GM06990 (cell line): ENCODE results near the gene OCA2.

Source experiments
- DNase-seq: peaks from one replicate; pipeline ENCODE4 v3.0.0-alpha.2; 2011; ENCODE audit not compliant: insufficient read length; ENCODE audit errors: extremely low read depth
- H3K27me3 ChIP-seq: replicated peaks from 2 replicates; pipeline ENCODE4 v1.6.0; 2011; ENCODE audit warnings: low read length; ENCODE audit not compliant: control insufficient read depth, insufficient read depth
- H3K36me3 ChIP-seq: 2 replicates; pipeline ENCODE4 v1.5.1; 2011; ENCODE audit warnings: low read length; ENCODE audit not compliant: control insufficient read depth, insufficient read depth
- H3K4me3 ChIP-seq: replicated peaks from 2 replicates; pipeline ENCODE4 v1.5.1; 2011; ENCODE audit warnings: low read depth, mild to moderate bottlenecking, control low read depth, low read length
- CTCF ChIP-seq: IDR thresholded peaks from 2 replicates; pipeline ENCODE4 v1.5.1; 2011; ENCODE audit warnings: low read length, control low read depth, mild to moderate bottlenecking, inconsistent platforms; ENCODE audit not compliant: insufficient read depth, poor library complexity, severe bottlenecking

Gene OCA2

GRCh38 chr15:27993996-27994780 is 104.9 kb downstream of the OCA2 start:
- DNase-seq: no peak
- TF ChIP-seq CTCF: no peak

GRCh38 chr15:27993544-27993943 is 105.6 kb downstream of the OCA2 start:
- no peak for DNase-seq
- TF ChIP-seq CTCF: no peak
- Histone ChIP-seq H3K27me3 (no peaks in the 10 kb centered on the region), H3K4me3 (no peak overlapping the region), H3K36me3 (no peaks in the 10 kb centered on the region)

More at GRCh38 chr15:27993996-27994780, 104.9 kb downstream of the OCA2 start:
- Histone ChIP-seq H3K4me3 (no peak overlapping the region), H3K36me3 (no peaks in the 10 kb centered on the region), H3K27me3 (no peaks in the 10 kb centered on the region)

GRCh38 chr15:27990521-27991515 is 108.3 kb downstream of the OCA2 start:
- H3K27me3 ChIP-seq: no peaks in the 10 kb centered on the region
- no peaks in the 10 kb centered on the region for H3K36me3 ChIP-seq
- DNase-seq: no peak
- no peak for TF ChIP-seq CTCF
- no peak overlapping the region for H3K4me3 ChIP-seq

GRCh38 chr15:27989838-27990237 is 109.3 kb downstream of the OCA2 start:
- H3K27me3 ChIP-seq: no peaks in the 10 kb centered on the region
- no peak overlapping the region for H3K4me3 ChIP-seq
- TF ChIP-seq CTCF: no peak
- DNase-seq: no peak
- H3K36me3 ChIP-seq: no peaks in the 10 kb centered on the region

- DNase-seq: no peak
- Histone ChIP-seq H3K36me3 (no peaks in the 10 kb centered on the region), H3K4me3 (no peak overlapping the region), H3K27me3 (no peaks in the 10 kb centered on the region)
- no peak for TF ChIP-seq CTCF
These were observed 109.7 kb downstream of the OCA2 start for GRCh38 chr15:27989427-27989826.
